Left hindlimb (tissue), 1 donor: ENCODE results near the gene ANO4.
"Not testable (repeated sequence)": the region's sequence is repeated elsewhere in the genome, so short reads cannot be mapped to it uniquely, and the experiment has no call there.

Experiments
- DNase-seq: peaks from one replicate; pipeline ENCODE4 v3.0.0-alpha.2; 2018

The ANO4 gene

DNA sequence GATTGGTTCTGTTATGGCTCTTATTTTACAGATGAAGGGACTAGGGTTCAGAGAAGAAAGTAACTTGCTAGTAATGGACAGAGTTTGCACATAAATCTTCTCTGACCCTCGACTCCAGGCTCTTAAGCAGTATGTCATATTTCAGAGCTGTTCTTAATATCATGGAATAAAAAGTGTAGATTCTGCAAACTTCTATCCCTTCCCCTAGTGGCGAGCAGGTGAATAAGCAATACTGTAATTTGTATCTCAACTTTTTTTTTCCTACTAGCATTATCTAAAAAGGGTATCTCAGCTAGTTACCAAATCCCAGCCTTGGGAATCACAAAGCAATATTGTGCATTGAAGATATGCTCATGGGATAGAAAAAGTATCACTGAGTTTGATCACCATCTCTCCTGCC lies 83.2 kb downstream of the ANO4 start:
- DNase-seq = no peak

GRCh38 chr12:100895192-100895591 lies 100.6 kb downstream of the ANO4 start:
- no peak for DNase-seq

- no peak for DNase-seq
Measured at GRCh38 chr12:100896192-100896591, 101.6 kb downstream of the ANO4 start.

- DNase-seq = no peak
Measured at GRCh38 chr12:100897240-100897639, 102.7 kb downstream of the ANO4 start.

- no peak for DNase-seq
Measured at GRCh38 chr12:100899301-100899700, 104.7 kb downstream of the ANO4 start.

GRCh38 chr12:100900808-100901207 lies 106.2 kb downstream of the ANO4 start:
- DNase-seq = no peak

GRCh38 chr12:100901266-100901665 lies 106.7 kb downstream of the ANO4 start:
- no peak for DNase-seq

DNA sequence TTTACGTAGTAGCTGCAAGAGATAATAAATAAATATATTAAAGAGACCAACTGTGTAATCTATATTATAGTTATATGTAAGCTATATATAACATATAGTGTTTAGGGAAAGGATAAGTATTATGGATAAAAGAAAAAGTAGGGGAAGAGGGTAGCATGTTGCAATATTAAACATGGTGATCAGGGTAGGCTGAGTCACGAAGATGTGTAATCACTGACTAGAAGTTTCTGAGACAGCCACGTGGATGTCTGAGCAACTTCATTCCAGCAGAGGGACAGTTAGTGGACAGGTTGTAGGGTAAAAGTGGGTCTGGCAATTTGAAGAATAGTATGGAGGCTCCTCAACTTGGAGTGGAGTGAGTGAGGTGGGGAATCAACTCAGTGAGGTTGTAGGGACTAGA lies 109.7 kb downstream of the ANO4 start:
- DNase-seq = no peak

DNA sequence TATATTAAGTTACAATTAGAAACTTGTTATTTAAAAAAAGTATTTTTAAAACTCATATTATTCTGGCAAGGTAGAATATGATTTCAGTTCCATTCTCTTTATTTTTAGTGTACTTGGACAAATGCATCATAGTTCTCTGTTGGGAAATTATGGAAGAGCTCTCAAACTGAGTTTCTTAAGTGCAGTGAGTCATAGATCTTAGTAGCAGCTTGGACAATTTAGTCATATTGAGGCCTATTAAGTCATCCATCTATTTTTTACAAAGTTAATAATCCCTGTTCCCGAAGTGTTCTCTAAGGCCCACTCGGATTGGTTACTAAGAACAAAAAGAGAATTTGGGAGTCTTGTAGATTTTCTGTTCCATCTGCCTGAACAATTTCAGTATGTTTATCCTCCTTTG lies 113.9 kb downstream of the ANO4 start:
- no peak for DNase-seq

DNA sequence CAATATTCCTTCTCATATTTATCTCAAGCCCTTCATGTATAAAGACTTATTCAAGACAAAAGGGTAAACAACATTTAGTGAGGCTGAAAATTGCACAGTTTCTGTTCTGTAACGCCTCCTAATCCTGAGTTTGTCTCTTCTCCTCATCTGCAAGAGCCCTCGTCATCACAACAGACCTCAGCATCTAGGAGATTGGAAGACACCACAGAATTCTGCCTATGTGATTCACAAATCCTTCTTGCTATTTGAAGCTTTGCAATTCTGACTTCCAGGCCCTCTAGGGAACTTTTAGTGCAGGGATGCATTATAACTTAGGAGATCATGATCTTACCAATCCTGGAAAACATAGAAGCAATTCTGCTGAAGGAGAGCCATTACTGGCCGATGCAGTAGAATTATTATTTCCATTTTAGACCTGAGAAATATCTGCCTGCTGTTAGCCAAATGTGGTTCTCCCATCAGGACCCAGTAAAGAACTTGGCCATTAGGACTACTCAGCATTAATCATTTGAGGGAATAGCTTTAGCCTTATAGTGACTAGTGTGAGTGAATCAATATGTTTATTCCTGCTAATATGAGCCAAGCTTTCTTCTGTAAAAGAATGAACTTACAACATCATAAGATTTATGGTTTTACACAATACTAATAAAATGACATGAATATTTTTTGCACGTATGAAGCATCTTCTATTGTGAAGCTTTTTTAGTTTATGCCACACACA lies 119.5 kb downstream of the ANO4 start:
- no peak for DNase-seq

GRCh38 chr12:100919116-100919515 lies 124.5 kb downstream of the ANO4 start:
- DNase-seq = no peak

DNA sequence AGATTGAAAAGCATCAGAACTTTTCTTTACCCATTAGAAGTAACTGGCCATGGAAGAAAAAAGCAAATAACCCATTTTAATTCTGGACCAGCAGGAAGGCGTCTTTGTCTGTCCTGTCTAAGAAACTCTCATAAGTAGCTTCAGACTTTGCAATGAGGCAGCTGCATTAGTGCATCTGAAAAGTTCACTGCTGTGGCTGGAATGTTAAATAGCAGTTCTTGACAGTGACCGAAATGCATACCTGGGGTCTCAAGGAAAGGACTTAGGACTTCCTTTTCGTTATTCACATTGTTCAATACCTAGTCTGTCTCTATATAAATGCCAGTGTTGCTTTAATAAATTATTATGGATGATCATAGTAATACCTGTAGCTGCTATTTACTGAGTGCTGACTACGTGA lies 125.9 kb downstream of the ANO4 start:
- DNase-seq = no peak

DNA sequence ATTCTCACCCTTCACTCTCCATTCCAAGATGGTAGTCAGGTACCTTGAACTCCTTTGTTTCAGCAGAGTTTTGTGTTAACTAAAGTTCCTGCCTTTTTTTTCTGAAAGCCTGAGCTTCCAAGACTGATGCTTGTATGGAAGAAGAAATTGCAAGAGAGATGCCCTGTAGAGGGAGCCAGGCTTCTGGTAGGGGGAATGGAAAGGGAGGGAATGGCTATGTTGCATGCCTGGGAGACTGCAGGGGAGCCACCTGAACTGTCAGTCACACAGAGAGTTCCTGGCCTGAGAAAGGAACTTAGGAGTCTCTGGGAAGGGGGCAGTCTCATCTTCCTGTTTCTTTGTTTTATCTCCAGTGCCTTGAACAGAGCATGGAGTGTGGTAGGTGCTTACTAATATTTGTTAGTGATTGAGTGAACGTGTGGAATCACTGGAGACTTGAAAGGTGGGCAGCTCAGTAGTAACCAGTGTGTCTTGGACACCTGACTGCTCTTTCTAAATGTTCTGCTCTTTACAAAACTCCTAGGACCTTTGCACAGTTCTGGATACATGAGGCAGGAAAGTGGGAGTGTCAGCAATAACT lies 132.2 kb downstream of the ANO4 start:
- DNase-seq = no peak

- DNase-seq = no peak
Measured at GRCh38 chr12:100927826-100928225, 133.2 kb downstream of the ANO4 start.

DNA sequence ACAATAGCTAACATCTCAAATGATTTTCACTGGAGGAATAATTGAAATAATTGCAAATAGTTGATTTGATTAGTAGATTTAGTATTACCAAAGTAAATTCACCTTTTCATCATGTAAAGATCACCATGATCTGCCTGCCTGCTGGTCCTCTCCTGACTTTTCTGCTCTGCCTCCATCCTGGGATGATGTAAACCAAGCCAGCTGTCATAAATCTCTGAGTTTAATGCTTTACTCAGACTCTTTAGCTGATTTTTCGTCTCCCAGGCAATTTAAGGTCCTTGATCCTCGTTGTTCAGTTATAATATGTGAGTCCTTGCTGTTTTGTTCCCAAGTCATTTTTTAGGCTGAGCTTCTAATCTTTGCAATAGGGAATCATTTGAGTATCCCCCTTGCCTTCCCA lies 138.0 kb downstream of the ANO4 start:
- no peak for DNase-seq

DNA sequence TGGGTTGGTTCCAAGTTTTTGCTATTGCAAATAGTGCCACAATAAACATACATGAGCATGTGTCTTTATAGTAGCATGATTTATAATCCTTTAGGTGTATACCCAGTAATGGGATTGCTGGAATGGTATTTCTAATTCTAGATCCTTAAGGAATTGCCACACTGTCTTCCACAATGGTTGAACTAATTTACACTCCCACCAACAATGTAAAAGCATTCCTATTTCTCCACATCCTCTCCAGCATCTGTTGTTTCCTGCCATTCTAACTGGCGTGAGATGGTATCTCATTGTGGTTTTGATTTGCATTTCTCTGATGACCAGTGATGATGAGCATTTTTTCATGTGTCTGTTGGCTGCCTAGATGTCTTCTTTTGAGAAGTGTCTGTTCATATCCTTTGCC lies 139.0 kb downstream of the ANO4 start:
- not testable (repeated sequence) for DNase-seq

DNA sequence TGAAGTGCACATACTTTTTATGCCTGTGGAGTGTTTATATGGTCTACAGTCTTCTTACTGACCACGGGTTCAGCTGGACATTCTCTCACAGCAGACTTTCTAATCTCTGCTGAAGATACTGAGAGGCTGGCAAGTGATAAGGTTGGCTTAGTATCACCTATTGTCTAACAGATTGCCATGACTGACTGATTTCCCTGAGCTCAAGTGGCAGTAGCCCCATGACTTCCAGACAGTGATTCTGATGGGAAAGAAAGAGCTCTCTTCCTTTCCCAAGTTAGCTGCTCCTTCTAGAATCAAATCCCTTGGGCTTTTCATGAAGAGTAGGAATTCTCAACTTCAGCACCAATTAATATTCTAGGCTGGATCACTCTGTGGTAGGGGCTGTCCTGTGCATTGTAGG lies 141.4 kb downstream of the ANO4 start:
- no peak for DNase-seq

DNA sequence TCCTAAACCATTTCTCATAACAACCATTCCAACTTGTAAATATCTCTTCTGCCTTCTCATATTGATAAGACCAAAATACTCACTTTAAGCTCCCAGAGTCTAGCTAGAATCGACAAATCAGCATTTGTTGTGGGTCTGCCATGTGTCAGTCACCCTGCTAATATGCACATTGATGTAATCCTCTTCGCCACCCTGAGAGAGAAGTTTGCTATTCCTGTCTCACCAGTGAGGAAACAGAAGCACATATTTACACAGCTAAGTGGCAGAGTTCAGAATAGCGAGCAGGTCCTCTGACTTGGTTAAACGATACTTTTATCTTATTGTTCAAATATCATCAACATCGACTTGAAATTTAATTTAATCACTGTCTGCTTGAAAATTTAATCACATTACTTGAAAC lies 142.1 kb downstream of the ANO4 start:
- no peak for DNase-seq

DNA sequence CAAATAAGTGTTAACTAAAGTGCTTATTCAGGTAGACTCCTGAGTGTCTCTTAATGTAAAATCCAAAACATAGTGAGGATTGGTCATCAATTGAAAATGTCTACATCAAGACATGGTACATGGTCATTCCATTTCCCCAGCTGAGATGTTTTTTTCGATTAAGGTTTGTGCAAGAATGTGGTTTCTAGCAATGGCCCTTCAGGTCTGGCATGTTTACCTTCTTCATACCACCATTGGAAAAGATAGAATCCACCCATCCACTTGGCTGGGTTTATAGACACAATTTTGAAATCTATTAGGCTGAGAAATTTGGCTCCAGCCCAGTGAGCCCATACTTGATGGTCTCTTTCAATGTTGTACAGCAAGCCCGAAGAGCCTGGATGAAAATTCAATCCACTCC lies 145.9 kb downstream of the ANO4 start:
- DNase-seq = no peak

- DNase-seq = no peak
Measured at GRCh38 chr12:100942984-100943749, 148.6 kb downstream of the ANO4 start.

- DNase-seq = no peak
Measured at GRCh38 chr12:100951756-100952155, 157.2 kb downstream of the ANO4 start.

DNA sequence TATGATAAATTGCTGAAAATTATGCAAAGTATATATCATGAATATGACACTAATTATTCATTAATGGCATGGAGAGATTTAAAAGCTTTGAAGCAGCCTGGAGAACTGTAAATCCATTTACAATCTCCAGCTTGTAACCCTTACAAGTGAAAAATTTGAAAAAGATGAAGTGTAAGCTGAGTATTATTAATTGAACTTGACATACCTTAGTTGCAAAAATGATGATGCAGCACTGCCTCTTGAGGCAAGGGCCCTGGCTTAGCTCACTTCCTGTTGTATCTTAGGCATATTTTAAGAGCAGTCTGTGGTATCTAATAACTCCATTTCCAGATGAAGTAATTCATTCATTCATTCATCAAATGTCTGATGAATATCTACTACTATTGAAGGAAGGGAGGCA lies 158.6 kb downstream of the ANO4 start:
- no peak for DNase-seq

- DNase-seq = no peak
Measured at GRCh38 chr12:100953677-100954076, 159.1 kb downstream of the ANO4 start.

- no peak for DNase-seq
Measured at GRCh38 chr12:100954118-100954517, 159.5 kb downstream of the ANO4 start.
